Measurements from ENCODE around the gene HS3ST6.
"Not testable (repeated sequence)": the region's sequence is repeated elsewhere in the genome, so short reads cannot be mapped to it uniquely, and the experiment has no call there.

HS3ST6 gene

DNA sequence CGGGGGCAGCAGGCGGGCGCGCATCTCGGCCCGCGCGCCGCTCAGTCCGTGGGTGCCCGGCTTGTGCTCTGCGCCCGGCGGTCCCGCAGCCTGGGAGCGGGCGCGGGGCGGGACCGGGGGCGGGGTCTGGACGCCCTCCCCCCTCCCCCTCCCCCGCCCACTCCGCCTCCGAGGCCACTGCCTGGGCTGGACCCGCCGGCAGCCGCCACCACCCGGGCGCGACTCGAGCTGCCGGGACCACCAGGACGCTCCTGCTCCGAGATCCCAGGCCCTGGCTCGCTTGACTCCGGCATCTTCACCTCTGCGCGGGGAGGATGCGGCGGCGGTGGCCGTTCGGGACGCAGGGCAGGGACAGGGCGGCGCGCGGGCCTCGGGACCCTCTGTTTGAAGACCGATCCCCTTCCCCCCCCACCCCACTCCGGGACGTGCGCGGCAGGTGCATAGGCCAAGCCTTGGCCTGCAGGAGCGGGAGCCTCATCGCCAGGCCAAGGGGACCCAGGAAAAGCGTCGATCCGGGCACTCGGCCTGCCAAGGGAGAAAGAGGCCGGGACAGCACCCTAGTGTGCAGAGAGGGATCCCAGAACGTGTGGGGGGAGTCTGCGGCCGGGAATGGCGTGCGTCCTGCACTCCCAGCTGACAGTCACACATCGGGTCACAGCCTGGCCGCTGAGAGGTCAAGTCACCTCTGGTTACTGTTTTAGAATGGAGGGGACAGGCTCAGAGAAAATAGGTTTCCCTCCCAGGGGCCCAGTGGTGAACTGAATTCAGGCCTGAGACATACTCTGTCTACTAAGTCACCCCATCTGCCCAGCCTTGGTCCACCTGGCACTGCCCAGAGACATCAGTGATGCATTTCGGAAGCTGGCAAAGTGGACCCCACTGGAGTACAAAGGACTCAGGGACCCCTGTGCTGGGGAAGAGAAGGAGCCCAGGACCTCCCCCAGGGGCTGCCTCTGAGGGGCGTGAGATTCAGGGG lies at the start of gene HS3ST6:
TSS of gene HS3ST6 (minus strand) at position 65 of the 976 bp plus-strand sequence. CDS start 92 bp downstream, outside the sequence.
- no peak for DNase-seq

- DNase-seq = no peak
Observed at GRCh38 chr16:1966460-1966859, 48.2 kb upstream of the HS3ST6 start, which contains the start of gene RNF151. Gene RNF151 (plus strand): TSS chr16:1966856. CDS start chr16:1966882, 26 bp downstream.

GRCh38 chr16:1965396-1966001 lies 47.3 kb upstream of the HS3ST6 start:
- DNase-seq = no peak

- DNase-seq = peak; percentile 98
Observed at GRCh38 chr16:1964506-1965395, 46.5 kb upstream of the HS3ST6 start, which contains the start of gene RPS2. Gene RPS2 (minus strand): TSS chr16:1964826. CDS start chr16:1964625, 201 bp downstream.

GRCh38 chr16:1963806-1964505 lies 45.7 kb upstream of the HS3ST6 start:
- peak; percentile 46 for DNase-seq

DNA sequence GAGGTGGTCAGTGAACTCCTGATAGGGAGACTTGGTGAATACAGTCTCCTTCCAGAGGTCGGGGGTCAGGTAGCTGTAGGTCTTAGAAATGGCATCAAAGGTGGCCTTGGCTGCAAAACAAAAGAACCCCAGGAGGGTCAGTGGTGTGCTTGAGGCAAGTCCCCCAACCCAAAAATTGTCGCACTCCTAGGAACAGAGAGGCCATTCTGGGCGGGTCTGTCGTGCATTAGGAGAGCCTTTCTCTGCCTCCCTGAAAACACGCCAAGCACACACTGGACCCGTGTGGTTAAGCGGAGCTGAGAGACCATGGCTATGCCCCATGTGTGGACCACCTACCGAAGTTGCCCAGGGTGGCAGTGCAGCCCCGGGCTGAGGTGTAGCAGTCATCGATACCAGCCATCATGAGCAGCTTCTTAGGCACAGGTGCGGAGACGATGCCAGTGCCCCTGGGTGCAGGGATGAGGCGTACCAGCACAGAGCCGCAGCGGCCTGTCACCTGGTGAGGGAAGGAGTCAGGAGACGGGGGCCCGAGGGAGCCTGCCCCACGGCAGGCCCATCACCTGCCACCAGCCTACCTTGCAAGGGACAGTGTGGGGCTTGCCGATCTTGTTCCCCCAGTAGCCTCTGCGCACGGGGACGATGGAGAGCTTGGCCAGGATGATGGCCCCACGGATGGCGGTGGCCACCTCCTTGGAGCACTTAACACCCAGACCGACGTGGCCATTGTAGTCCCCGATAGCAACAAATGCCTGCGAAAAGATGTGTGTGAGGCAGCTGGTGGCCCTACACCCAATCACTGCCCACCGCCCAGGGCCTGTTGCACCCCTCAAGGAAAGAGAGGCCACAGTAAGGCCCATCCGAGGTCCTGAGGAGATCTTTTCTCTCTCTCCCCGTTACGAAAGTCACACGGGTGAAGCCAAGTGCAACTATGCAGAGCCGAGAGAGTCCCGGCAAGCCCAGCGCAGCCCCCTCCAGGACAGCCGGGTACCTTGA lies 44.2 kb upstream of the HS3ST6 start:
- DNase-seq = not testable (repeated sequence)

DNA sequence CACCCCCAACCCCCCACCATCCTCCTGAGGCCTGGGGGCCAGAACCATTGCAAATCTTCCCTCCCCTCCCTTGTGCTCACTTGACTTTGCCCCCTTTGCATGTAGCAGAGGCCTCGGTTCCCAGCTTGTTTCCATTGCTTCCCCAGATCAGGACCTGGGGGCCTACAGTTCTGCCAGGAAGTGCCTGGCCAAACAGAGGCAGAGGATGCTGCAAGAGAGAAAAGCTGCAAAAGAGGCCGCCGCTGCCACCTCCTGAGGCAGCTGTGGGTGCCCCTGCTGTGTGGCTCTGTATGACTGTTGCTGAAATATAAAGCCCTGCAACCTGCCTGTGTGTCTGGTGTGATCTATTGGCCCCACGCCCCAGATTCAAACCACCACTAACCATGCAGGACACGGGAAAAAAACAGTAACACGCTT lies 43.4 kb upstream of the HS3ST6 start:
- peak in 1 of 2 experiments; percentile 26 for DNase-seq

- peak; percentile 51 to 77 for DNase-seq
Observed at GRCh38 chr16:1960665-1961630, 42.7 kb upstream of the HS3ST6 start.

- DNase-seq = peak; percentile 83 to 88
Observed at GRCh38 chr16:1959269-1960039, 41.2 kb upstream of the HS3ST6 start, which contains the start of gene NDUFB10. Gene NDUFB10 (plus strand): TSS chr16:1959538. CDS start chr16:1959625, 87 bp downstream.

DNA sequence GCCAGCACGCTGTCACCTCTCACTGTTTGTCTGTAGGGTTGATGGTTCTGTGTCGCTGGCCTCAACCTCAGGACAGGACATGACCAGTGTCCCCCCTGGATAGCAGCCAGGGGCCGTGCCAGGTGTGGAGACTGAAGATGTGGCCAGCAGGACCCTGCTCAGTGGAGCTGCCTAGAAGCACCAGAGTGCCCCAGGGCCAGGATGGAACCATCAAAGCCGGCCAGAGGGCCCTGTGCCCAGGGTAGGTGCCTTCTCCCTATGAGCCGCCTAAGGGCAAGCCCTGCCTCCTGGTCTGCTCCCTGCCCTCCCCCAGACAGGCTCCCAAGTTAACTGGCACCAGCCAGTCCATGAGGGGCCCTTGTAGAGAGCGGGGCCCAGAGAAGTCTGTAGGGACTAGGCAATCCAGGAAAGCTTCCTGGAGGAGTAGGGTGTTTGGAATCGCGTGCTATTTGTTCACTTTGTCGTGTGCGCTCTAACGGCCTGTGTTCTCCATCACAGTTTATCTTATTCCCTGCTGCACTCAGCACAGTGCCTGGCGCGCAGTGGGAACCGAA lies 40.6 kb upstream of the HS3ST6 start:
- DNase-seq = no peak

GRCh38 chr16:1958143-1958491 lies 39.9 kb upstream of the HS3ST6 start:
- not testable (repeated sequence) for DNase-seq

GRCh38 chr16:1957434-1958142 lies 39.4 kb upstream of the HS3ST6 start:
- DNase-seq = not testable (repeated sequence)

- no peak for DNase-seq
Observed at GRCh38 chr16:1953734-1954133, 35.5 kb upstream of the HS3ST6 start.

DNA sequence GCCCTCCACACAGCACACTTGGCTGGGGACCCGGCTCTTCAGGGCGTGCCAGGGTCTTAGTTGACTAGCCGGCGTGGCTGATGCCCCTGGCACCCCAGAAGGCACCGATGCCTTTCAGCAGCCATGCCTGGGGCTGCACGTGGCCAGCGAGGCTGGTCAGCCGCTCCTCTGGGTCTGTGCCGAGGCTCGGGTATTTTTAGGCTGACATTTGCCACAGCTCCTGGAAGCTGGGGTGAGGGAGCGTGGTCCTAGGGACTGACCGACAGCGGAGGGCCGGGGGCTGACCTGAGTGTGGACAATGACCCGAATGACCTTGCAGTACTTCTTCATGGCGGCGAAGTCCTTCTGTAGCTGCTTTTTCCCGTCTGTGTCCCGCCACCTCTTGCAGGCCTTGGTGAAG lies 32.3 kb upstream of the HS3ST6 start:
- no peak for DNase-seq

GRCh38 chr16:1950047-1950446 lies 31.8 kb upstream of the HS3ST6 start:
- no peak for DNase-seq

- no peak for DNase-seq
Observed at GRCh38 chr16:1949507-1949906, 31.3 kb upstream of the HS3ST6 start.

- no peak for DNase-seq
Observed at GRCh38 chr16:1947369-1947670, 29.1 kb upstream of the HS3ST6 start.
